Endothelial cell of umbilical vein (primary cell): ENCODE results near the gene KAT6B.

Experiments used
- EZH2 ChIP-seq: IDR thresholded peaks from 2 replicates; pipeline ENCODE4 v1.6.1; 2012; ENCODE audit warnings: borderline replicate concordance, low read depth, mild to moderate bottlenecking, moderate library complexity, low read length, inconsistent platforms; ENCODE audit not compliant: severe bottlenecking
- GATA2 ChIP-seq: IDR thresholded peaks from 2 replicates; pipeline ENCODE4 v1.7.0; 2011; ENCODE audit warnings: low read depth, mild to moderate bottlenecking, moderate library complexity, mixed read lengths, low read length; ENCODE audit not compliant: insufficient read length, insufficient read depth
- POLR2A ChIP-seq: IDR thresholded peaks from 2 replicates; pipeline ENCODE4 v1.6.1; 2012; ENCODE audit warnings: low read depth, mild to moderate bottlenecking, control low read depth, low read length
- TF ChIP-seq, protein P1 (sequence below), 2 donors: IDR thresholded peaks; 1 replicate in 1 of 2; 2 replicates in 1 of 2; pipeline ENCODE4 v1.5.1; 2011; ENCODE audit warnings: low read length in 2 of 2, mild to moderate bottlenecking in 2 of 2, moderate library complexity in 2 of 2, control low read depth in 1 of 2, inconsistent platforms in 1 of 2, low read depth in 1 of 2; ENCODE audit not compliant: insufficient read depth in 1 of 2; ENCODE audit errors: extremely low read depth in 1 of 2

DNA sequence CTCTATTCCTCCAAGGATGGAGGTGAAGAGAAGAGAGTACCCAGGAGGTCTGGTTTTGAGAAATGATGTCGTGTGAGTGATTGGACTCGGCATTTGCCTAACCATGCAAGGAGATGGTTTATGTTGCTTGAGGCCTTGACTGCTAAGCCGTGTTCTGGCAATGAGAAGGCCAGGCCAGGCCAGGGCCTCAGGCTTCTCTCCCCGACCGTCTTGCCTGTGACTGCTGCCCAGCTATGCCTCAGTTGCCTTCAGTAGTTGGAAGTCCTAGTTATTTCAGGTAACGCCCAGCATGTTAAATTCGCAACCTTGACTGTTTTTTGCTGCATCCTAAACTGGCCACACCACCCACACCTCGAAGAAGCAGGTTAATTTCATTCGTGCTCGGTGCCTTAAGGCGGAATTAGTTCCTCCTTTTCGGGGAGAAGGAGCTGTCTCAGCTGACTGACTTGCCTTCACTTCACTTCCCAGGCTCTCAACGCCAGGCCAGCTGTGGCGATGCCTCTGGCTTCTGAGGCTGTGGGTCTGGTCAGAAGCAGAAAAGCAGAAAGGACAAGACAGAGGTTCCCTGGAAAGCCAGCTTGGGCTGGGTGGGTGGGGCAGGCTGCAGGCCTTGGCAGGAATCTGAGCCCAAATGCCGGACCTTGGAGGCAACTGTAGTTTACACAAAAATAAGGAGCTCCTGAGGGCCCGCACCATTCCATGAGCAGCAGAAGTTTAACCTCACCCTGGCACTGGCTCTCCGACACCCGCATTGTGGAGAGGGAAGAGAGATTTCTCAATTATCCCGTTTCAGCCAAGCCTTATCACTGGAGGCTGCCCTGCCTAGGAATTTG is 223.1 kb downstream of the KAT6B start:
- TF ChIP-seq GATA2 (no peak), POLR2A (no peak), EZH2 (no peak)
- TF ChIP-seq, protein P1, sequence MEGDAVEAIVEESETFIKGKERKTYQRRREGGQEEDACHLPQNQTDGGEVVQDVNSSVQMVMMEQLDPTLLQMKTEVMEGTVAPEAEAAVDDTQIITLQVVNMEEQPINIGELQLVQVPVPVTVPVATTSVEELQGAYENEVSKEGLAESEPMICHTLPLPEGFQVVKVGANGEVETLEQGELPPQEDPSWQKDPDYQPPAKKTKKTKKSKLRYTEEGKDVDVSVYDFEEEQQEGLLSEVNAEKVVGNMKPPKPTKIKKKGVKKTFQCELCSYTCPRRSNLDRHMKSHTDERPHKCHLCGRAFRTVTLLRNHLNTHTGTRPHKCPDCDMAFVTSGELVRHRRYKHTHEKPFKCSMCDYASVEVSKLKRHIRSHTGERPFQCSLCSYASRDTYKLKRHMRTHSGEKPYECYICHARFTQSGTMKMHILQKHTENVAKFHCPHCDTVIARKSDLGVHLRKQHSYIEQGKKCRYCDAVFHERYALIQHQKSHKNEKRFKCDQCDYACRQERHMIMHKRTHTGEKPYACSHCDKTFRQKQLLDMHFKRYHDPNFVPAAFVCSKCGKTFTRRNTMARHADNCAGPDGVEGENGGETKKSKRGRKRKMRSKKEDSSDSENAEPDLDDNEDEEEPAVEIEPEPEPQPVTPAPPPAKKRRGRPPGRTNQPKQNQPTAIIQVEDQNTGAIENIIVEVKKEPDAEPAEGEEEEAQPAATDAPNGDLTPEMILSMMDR (IDR thresholded peaks at IDR 0.05; ENCODE audit: extremely low read depth in 1 of 2, insufficient read depth in 1 of 2, low read depth in 1 of 2, low read length in 2 of 2): no peak
